ENCODE measurements around the gene CNTNAP3. TPM values are rescaled to one million over a fixed set of nuclear protein-coding genes. Genes with fewer than 3 reads are reported as not detected.
"Not testable (repeated sequence)": the region's sequence is repeated elsewhere in the genome, so short reads cannot be mapped to it uniquely, and the experiment has no call there.

CNTNAP3 gene
- polyA plus RNA-seq, 3 donors: 0.03 TPM; not detected in 2

DNA sequence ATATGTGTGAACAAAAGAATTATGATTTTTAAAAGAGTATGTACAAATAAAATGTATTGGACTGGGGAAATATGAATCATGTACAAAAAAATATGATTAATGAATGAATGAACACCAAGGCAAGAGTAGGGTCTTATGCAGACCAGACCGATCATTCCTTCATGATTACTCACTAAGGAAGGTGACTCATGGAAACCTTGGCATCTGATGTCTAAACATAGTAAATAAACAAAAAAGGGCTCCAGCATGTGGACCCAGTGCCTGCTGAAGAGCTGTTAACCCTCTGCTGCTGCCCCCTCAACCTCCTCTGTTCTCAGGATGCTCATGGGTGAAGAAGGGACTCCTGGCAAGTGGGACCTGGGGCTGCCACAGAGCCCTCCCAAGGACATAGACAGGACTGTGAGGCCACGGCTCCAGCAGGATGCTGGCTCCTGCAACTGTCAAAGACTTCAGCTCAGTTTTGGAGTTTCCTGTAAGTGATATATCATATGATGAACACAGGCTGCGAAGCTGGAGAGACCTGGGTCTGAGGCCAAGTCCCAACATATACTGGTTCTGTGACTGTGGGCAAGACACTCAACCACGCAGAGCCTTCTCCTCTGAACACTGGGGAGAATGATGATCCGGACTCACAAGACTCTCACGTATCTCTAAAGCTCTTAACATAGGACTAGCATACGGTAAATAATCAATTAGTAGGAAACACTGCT is 89.8 kb downstream of the CNTNAP3 start:
- not testable (repeated sequence) for H3K27me3 Mint-ChIP-seq (ENCODE audit: low read depth in 3 of 3)

DNA sequence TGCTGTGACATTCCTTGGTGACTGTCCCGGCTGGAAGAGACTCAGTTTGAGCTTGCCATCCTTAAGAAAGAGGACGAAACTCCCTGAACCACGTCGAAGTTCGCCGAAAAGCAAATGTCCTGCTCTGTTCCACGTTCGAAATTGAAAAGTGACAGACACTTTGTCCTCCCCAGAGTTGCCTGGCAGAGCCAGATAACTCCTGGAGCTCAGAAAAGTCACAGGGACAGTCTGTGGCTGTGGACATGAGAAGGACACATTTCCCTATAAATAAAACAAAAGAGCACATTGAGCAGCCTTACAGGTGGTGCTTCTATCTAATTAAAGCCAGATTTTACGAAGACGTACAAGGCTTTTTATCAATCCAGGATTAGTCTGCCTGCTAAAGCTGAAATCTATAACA is 116.6 kb downstream of the CNTNAP3 start:
- intact Hi-C loops (cut with micrococcal nuclease); H3K4me1 ChIP-seq (ENCODE audit: control insufficient read depth in 1 of 2, insufficient read depth in 2 of 2, low read length in 2 of 2); H3K4me2 ChIP-seq (replicated peaks; ENCODE audit: extremely low read depth, low read length, poor library complexity, severe bottlenecking); H4K20me1 ChIP-seq (ENCODE audit: insufficient read depth, low read length); H3K4me3 ChIP-seq (replicated peaks in 1 of 3; ENCODE audit: low read depth in 2 of 3, low read length in 3 of 3); H3K9ac ChIP-seq (ENCODE audit: insufficient read depth, low read length, poor library complexity, severe bottlenecking); H3K27me3 Mint-ChIP-seq (ENCODE audit: low read depth in 3 of 3); H3K27me3 ChIP-seq (ENCODE audit: control insufficient read depth in 2 of 2, insufficient read depth in 2 of 2, low read length in 2 of 2); H3K36me3 Mint-ChIP-seq; H3K27ac ChIP-seq (ENCODE audit: low read depth in 1 of 2, low read length in 2 of 2); H3K4me1 Mint-ChIP-seq; H3K9me3 ChIP-seq (replicated peaks in 1 of 2; ENCODE audit: control insufficient read depth in 1 of 2, insufficient read depth in 1 of 2, low read length in 2 of 2); H3K36me3 ChIP-seq (replicated peaks in 1 of 2; ENCODE audit: control insufficient read depth in 1 of 2, insufficient read depth in 2 of 2, low read length in 2 of 2); H3K79me2 ChIP-seq (ENCODE audit: insufficient read depth, low read length); H2AFZ ChIP-seq (ENCODE audit: insufficient read depth, low read depth, low read length, poor library complexity, severe bottlenecking); DNase-seq; H3K27ac Mint-ChIP-seq; H3K4me3 Mint-ChIP-seq; H3K9me3 Mint-ChIP-seq: not testable (repeated sequence)
- no CpG with 5 or more reads among the region's 10 CpGs for WGBS (ENCODE audit: insufficient coverage)

More for the DNA sequence above, 89.8 kb downstream of the CNTNAP3 start:
- H3K9ac ChIP-seq (ENCODE audit: insufficient read depth, low read length, poor library complexity, severe bottlenecking); H3K9me3 ChIP-seq (replicated peaks in 1 of 2; ENCODE audit: control insufficient read depth in 1 of 2, insufficient read depth in 1 of 2, low read length in 2 of 2); H3K4me1 ChIP-seq (ENCODE audit: control insufficient read depth in 1 of 2, insufficient read depth in 2 of 2, low read length in 2 of 2); H3K27ac Mint-ChIP-seq; H3K36me3 ChIP-seq (replicated peaks in 1 of 2; ENCODE audit: control insufficient read depth in 1 of 2, insufficient read depth in 2 of 2, low read length in 2 of 2); H4K20me1 ChIP-seq (ENCODE audit: insufficient read depth, low read length); H3K9me3 Mint-ChIP-seq; intact Hi-C loops (cut with micrococcal nuclease); H3K27me3 ChIP-seq (ENCODE audit: control insufficient read depth in 2 of 2, insufficient read depth in 2 of 2, low read length in 2 of 2); H3K4me3 Mint-ChIP-seq; H3K36me3 Mint-ChIP-seq; H3K4me1 Mint-ChIP-seq; H3K79me2 ChIP-seq (ENCODE audit: insufficient read depth, low read length); H3K27ac ChIP-seq (ENCODE audit: low read depth in 1 of 2, low read length in 2 of 2); H3K4me3 ChIP-seq (replicated peaks in 1 of 3; ENCODE audit: low read depth in 2 of 3, low read length in 3 of 3); H3K4me2 ChIP-seq (replicated peaks; ENCODE audit: extremely low read depth, low read length, poor library complexity, severe bottlenecking); H2AFZ ChIP-seq (ENCODE audit: insufficient read depth, low read depth, low read length, poor library complexity, severe bottlenecking); DNase-seq: not testable (repeated sequence)
- no CpG with 5 or more reads among the region's 7 CpGs for WGBS (ENCODE audit: insufficient coverage)

DNA sequence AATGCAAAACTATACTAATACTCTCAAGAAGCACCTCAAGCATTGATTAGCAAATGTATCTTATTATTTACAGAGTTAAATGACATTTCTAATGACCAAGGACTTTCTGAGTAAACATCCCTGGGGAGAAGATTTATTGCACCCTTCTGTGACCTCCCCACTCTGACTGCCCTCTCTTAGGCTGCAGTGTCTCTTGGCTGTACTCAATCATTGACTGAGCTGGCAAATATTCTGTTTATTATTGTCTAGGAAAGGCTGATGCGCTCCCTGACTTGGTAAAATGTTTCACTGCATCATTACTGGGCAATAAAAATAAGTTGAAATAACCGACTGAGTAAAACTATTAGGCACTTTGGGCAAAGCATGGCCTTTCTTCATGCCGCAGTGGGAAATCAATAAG is 130.3 kb downstream of the CNTNAP3 start:
- H3K27ac Mint-ChIP-seq; H3K4me3 ChIP-seq (replicated peaks in 1 of 3; ENCODE audit: low read depth in 2 of 3, low read length in 3 of 3); H3K4me1 Mint-ChIP-seq; H3K27ac ChIP-seq (ENCODE audit: low read depth in 1 of 2, low read length in 2 of 2); H3K36me3 Mint-ChIP-seq; H3K9me3 Mint-ChIP-seq; H4K20me1 ChIP-seq (ENCODE audit: insufficient read depth, low read length); H3K4me1 ChIP-seq (ENCODE audit: control insufficient read depth in 1 of 2, insufficient read depth in 2 of 2, low read length in 2 of 2); H3K4me2 ChIP-seq (replicated peaks; ENCODE audit: extremely low read depth, low read length, poor library complexity, severe bottlenecking); H3K27me3 ChIP-seq (ENCODE audit: control insufficient read depth in 2 of 2, insufficient read depth in 2 of 2, low read length in 2 of 2); H3K4me3 Mint-ChIP-seq; H3K27me3 Mint-ChIP-seq (ENCODE audit: low read depth in 3 of 3); H3K9me3 ChIP-seq (replicated peaks in 1 of 2; ENCODE audit: control insufficient read depth in 1 of 2, insufficient read depth in 1 of 2, low read length in 2 of 2); H3K79me2 ChIP-seq (ENCODE audit: insufficient read depth, low read length); H3K36me3 ChIP-seq (replicated peaks in 1 of 2; ENCODE audit: control insufficient read depth in 1 of 2, insufficient read depth in 2 of 2, low read length in 2 of 2); H3K9ac ChIP-seq (ENCODE audit: insufficient read depth, low read length, poor library complexity, severe bottlenecking); H2AFZ ChIP-seq (ENCODE audit: insufficient read depth, low read depth, low read length, poor library complexity, severe bottlenecking); intact Hi-C loops (cut with micrococcal nuclease); DNase-seq: not testable (repeated sequence)
- no CpG with 5 or more reads among the region's 3 CpGs for WGBS (ENCODE audit: insufficient coverage)

DNA sequence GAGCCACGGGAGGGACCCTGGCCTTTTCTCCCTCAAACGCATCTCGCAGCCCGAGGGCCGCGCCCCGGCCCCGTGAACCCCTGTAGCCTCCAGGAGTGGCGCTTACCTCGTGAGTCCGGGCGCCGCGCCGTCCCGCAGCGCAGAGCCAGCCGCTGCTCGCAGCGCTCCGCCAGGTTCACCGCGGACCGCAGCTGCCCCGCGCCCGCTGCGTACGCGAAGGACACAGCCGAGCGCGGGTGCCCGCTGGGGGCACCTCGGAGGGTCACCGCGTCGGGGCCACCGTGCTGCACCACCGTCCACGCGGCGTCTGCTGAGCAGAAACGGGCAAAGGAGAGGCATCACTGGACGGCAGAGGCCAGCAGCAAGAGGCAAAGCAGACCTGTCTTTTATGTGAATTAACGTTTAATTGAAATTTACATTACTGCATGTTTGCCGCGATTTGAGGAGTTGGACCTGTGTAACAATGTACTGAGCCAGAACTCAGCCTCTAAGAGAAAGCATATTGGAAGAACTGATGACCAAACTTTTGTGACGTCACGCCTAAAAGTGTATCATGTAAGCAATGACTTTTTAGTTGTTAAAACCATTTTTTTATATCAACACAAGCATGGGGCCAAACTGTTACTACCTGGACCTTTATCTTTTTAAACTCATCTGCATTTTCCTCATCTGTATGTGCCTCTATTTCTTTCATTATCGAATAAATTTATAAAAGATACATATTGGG is 155.0 kb downstream of the CNTNAP3 start:
- H4K20me1 ChIP-seq (ENCODE audit: insufficient read depth, low read length); H3K27me3 Mint-ChIP-seq (ENCODE audit: low read depth in 3 of 3); H3K4me2 ChIP-seq (replicated peaks; ENCODE audit: extremely low read depth, low read length, poor library complexity, severe bottlenecking); H3K4me1 ChIP-seq (ENCODE audit: control insufficient read depth in 1 of 2, insufficient read depth in 2 of 2, low read length in 2 of 2); H3K9me3 Mint-ChIP-seq; DNase-seq; H3K27ac ChIP-seq (ENCODE audit: low read depth in 1 of 2, low read length in 2 of 2); H3K4me3 ChIP-seq (replicated peaks in 1 of 3; ENCODE audit: low read depth in 2 of 3, low read length in 3 of 3); H3K27me3 ChIP-seq (ENCODE audit: control insufficient read depth in 2 of 2, insufficient read depth in 2 of 2, low read length in 2 of 2); H3K79me2 ChIP-seq (ENCODE audit: insufficient read depth, low read length); H3K9ac ChIP-seq (ENCODE audit: insufficient read depth, low read length, poor library complexity, severe bottlenecking); H3K36me3 ChIP-seq (replicated peaks in 1 of 2; ENCODE audit: control insufficient read depth in 1 of 2, insufficient read depth in 2 of 2, low read length in 2 of 2); H3K4me1 Mint-ChIP-seq; H3K36me3 Mint-ChIP-seq; intact Hi-C loops (cut with micrococcal nuclease); H3K9me3 ChIP-seq (replicated peaks in 1 of 2; ENCODE audit: control insufficient read depth in 1 of 2, insufficient read depth in 1 of 2, low read length in 2 of 2); H3K4me3 Mint-ChIP-seq; H3K27ac Mint-ChIP-seq; H2AFZ ChIP-seq (ENCODE audit: insufficient read depth, low read depth, low read length, poor library complexity, severe bottlenecking): not testable (repeated sequence)
- WGBS (ENCODE audit: insufficient coverage): 51% methylated on average over 39 of the region's 51 CpGs

Measured in CD14-positive monocyte (primary cell).